Right atrium auricular region (tissue), 2 donors: ENCODE data around the gene MON1B. TPM values are rescaled to one million over a fixed set of nuclear protein-coding genes. Genes with fewer than 3 reads are reported as not detected.
"Not testable (repeated sequence)": the region's sequence is repeated elsewhere in the genome, so short reads cannot be mapped to it uniquely, and the experiment has no call there.

Source experiments
- DNase-seq: peaks from one replicate; pipeline ENCODE4 v3.0.0-alpha.2; 2019; ENCODE audit warnings: low spot score
- H3K27ac ChIP-seq, 2 donors: fragments of 200-600 bp; sonication (generic); 1 replicate in 1 of 2; 2 replicates in 1 of 2; pipeline ENCODE4 v1.5.1; 2016 to 2019
- H3K27me3 ChIP-seq, 2 donors: fragments of 200-600 bp; sonication (generic); one replicate each; pipeline versions ENCODE4 v1.5.1 to v1.6.0; 2017 to 2019
- H3K36me3 ChIP-seq: fragments of 200-600 bp; sonication (generic); one replicate; pipeline ENCODE4 v1.5.1; 2016
- H3K4me1 ChIP-seq, 2 donors: fragments of 200-600 bp; sonication (generic); one replicate each; pipeline versions ENCODE4 v1.5.1 to v1.6.0; 2017 to 2019
- H3K4me3 ChIP-seq, 2 donors: fragments of 200-600 bp; sonication (generic); 1 replicate in 1 of 2; 2 replicates in 1 of 2; pipeline ENCODE4 v1.5.1; 2017 to 2019; ENCODE audit warnings: mild to moderate bottlenecking in 1 of 2, moderate library complexity in 1 of 2
- H3K9me3 ChIP-seq, 2 donors: fragments of 200-600 bp; sonication (generic); one replicate each; pipeline ENCODE4 v1.5.1; 2019
- CTCF ChIP-seq, 2 donors: fragments of 200-600 bp; sonication (generic); IDR thresholded peaks; one replicate each; pipeline ENCODE4 v1.5.1; 2019; ENCODE audit warnings: antibody characterized with exemption in 2 of 2
- total RNA-seq, 2 donors: library from RNA; depleted of rRNA; stranded (reverse); fragments of >200 nt; gene quantifications; one replicate each; pipeline ENCODE4 v1.1.0, GENCODE V29; 2016

MON1B gene
- total RNA-seq, 2 donors from 2014 or later = 10.8 to 17.6 TPM

DNA sequence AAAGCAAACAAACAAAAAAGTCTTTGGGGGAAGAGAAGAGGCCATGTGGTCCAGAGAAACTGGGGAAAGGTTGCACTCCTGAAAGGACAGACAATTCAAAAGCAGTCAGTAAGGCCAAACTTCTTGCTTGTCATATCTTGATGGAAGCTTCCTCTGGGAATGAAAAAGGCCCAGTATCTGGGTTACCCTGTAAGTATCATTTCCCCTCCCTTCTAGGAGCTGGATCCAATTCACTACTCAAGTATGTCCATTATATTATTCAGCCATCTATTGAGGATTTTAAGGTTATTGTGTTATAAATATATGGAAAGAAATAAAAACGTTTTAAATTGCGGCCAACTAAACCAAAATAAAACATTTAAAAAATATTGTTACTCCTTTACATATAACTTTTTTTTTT lies 26.0 kb upstream of the MON1B start:
- no peak for TF ChIP-seq CTCF (IDR thresholded peaks at IDR 0.05)
- H3K27me3 ChIP-seq = no peaks in the 10 kb centered on the region
- H3K4me1 ChIP-seq = no peaks in the 10 kb centered on the region
- DNase-seq = no peak
- H3K9me3 ChIP-seq = no peaks in the 10 kb centered on the region
- H3K36me3 ChIP-seq = no peaks in the 10 kb centered on the region
- no peak overlapping the region for H3K4me3 ChIP-seq
- H3K27ac ChIP-seq = no peak overlapping the region

DNA sequence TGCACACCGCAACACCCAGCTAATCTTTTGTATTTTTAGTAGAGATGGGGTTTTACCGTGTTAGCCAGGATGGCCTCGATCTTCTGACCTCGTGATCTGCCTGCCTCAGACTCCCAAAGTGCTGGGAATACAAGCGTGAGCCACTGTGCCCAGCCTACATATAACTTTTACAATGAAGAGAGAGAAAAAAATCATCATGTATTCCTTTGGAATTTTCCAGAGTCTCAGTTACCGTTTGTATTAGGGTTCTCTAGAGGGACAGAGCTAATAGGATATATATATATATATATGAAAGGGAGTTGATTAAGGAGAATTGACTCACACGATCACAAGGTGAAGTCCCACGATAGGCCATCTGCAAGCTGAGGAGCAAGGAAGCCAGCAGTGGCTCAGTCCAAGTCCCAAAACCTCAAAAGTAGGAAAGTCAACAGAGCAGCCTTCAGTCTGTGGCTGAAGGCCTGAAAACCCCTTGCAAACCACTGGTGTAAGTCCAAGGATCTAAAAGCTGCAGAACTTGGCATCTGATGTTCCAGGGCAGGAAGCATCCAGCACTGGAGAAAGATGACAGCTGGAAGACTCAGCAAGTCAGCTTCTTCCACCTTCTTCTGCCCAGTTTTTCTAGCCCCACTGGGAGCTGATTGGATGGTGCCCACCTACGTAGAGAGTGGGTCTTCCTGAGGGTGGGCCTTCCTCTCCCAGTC lies 25.3 kb upstream of the MON1B start:
- not testable (repeated sequence) for H3K4me3 ChIP-seq, H3K36me3 ChIP-seq, H3K27ac ChIP-seq, DNase-seq, H3K9me3 ChIP-seq, H3K27me3 ChIP-seq, H3K4me1 ChIP-seq

- TF ChIP-seq CTCF (IDR thresholded peaks at IDR 0.05) = no peak
- no peak overlapping the region for H3K27ac ChIP-seq
Measured at GRCh38 chr16:77166726-77167125, 24.3 kb upstream of the MON1B start.

GRCh38 chr16:77168901-77169300 lies 22.1 kb upstream of the MON1B start:
- H3K4me1 ChIP-seq = no peaks in the 10 kb centered on the region
- no peaks in the 10 kb centered on the region for H3K27me3 ChIP-seq
- no peak overlapping the region for H3K27ac ChIP-seq
- H3K4me3 ChIP-seq = no peak overlapping the region
- H3K36me3 ChIP-seq = no peaks in the 10 kb centered on the region
- no peak for TF ChIP-seq CTCF (IDR thresholded peaks at IDR 0.05)
- H3K9me3 ChIP-seq = no peaks in the 10 kb centered on the region
- no peak for DNase-seq

More at GRCh38 chr16:77166726-77167125, 24.3 kb upstream of the MON1B start:
- no peaks in the 10 kb centered on the region for H3K36me3 ChIP-seq
- H3K4me1 ChIP-seq = no peaks in the 10 kb centered on the region
- no peak for DNase-seq
- no peaks in the 10 kb centered on the region for H3K9me3 ChIP-seq
- H3K4me3 ChIP-seq = no peak overlapping the region
- no peaks in the 10 kb centered on the region for H3K27me3 ChIP-seq

GRCh38 chr16:77169650-77170236 lies 21.2 kb upstream of the MON1B start:
- no peaks in the 10 kb centered on the region for H3K9me3 ChIP-seq
- H3K27me3 ChIP-seq = no peaks in the 10 kb centered on the region
- no peaks in the 10 kb centered on the region for H3K4me1 ChIP-seq
- no peak for DNase-seq
- no peak overlapping the region for H3K27ac ChIP-seq
- peak; percentile 29 to 76 for TF ChIP-seq CTCF (IDR thresholded peaks at IDR 0.05)
- H3K36me3 ChIP-seq = no peaks in the 10 kb centered on the region
- H3K4me3 ChIP-seq = no peak overlapping the region

GRCh38 chr16:77170805-77171204 lies 20.2 kb upstream of the MON1B start:
- H3K27ac ChIP-seq = no peak overlapping the region
- no peaks in the 10 kb centered on the region for H3K9me3 ChIP-seq
- H3K36me3 ChIP-seq = no peaks in the 10 kb centered on the region
- H3K4me3 ChIP-seq = no peak overlapping the region
- no peaks in the 10 kb centered on the region for H3K4me1 ChIP-seq
- H3K27me3 ChIP-seq = no peaks in the 10 kb centered on the region
- no peak for TF ChIP-seq CTCF (IDR thresholded peaks at IDR 0.05)
- no peak for DNase-seq
